Muscle of leg (tissue), 11 donors: Measurements from ENCODE around the gene SNCB. TPM values are rescaled to one million over a fixed set of nuclear protein-coding genes. Genes with fewer than 3 reads are reported as not detected.

ENCODE experiments used
- DNase-seq: peaks from one replicate; pipeline ENCODE4 v3.0.0; 2013
- H3K27ac ChIP-seq: one replicate; pipeline ENCODE4 v1.5.1; 2013; ENCODE audit warnings: mild to moderate bottlenecking, low read length, control low read depth
- H3K27me3 ChIP-seq: one replicate; pipeline ENCODE4 v1.6.1; 2013; ENCODE audit warnings: low read length; ENCODE audit not compliant: control insufficient read depth, insufficient read depth
- H3K36me3 ChIP-seq: one replicate; pipeline ENCODE4 v1.6.1; 2013; ENCODE audit warnings: low read length; ENCODE audit not compliant: control insufficient read depth, insufficient read depth
- H3K4me1 ChIP-seq: one replicate; pipeline ENCODE4 v1.6.1; 2013; ENCODE audit warnings: low read length; ENCODE audit not compliant: control insufficient read depth, insufficient read depth
- H3K4me3 ChIP-seq: one replicate; pipeline ENCODE4 v1.5.1; 2013; ENCODE audit warnings: low read length, control low read depth
- H3K9me3 ChIP-seq: replicated peaks from 2 replicates; pipeline ENCODE4 v1.6.1; 2013; ENCODE audit warnings: low read depth, low read length; ENCODE audit not compliant: control insufficient read depth
- WGBS: methylation state at CpG from one replicate; pipeline ENCODE4 v1.1.5; 2013; ENCODE audit warnings: missing lambda C conversion rate; ENCODE audit not compliant: insufficient coverage; 5-methylcytosine and 5-hydroxymethylcytosine counted together
- polyA plus RNA-seq, 8 donors: library from polyadenylated mRNA; unstranded; fragments of 120-200 nt; gene quantifications; one replicate each; pipeline versions ENCODE4 v1.2.1 to v1.2.3, GENCODE V29; 2013; ENCODE audit warnings: inconsistent platforms in 1 of 8, low replicate concordance in 1 of 8; ENCODE audit not compliant: insufficient read length in 8 of 8, insufficient read depth in 1 of 8
- total RNA-seq: library from RNA; stranded (reverse); fragments of 120-200 nt; gene quantifications from one replicate; pipeline ENCODE4 v1.2.4, GENCODE V29; 2013

Gene SNCB
- total and polyA plus RNA-seq, 9 donors = 0.14 TPM; not detected in 8

DNA sequence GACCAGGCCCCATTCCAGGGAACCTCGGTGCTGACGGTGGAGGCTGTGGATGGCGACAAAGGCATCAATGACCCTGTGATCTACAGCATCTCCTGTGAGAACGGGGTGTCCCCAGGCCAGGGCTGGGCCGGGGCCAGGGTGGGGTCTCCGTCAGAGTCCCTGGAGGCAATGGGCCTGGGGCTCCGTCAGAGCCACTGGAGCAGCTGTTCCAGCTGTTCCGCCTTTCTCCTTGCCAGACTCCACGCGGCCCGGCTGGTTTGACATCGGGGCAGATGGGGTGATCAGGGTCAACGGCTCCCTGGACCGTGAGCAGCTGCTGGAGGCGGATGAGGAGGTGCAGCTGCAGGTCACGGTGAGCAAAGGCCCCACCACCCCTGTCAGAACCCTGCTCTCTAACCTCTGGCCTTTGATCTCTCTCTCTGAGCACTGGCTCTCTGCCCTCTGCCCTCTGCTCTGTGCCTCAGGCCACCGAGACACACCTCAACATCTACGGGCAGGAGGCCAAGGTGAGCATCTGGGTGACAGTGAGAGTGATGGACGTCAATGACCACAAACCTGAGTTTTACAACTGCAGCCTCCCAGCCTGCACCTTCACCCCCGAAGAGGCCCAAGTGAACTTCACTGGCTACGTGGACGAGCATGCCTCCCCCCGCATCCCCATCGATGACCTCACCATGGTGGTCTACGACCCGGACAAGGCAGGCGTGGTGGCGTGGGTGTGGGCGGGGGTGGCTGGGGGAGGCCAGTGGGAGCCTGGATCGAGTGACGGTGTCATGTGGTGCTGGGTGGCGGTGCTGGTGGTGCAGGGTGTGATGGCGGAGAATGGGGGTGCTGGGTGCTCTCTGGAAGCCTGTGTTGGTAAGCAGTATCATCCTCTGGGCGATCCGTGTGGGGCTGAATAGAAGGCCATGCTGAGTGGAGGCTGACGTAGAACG is 54.6 kb downstream of the SNCB start:
- H3K27me3 ChIP-seq = peaks cover 7% of the 10 kb centered on the region
- no peak for DNase-seq
- H3K4me3 ChIP-seq = no peak overlapping the region
- H3K4me1 ChIP-seq = no peaks in the 10 kb centered on the region
- H3K36me3 ChIP-seq = no peaks in the 10 kb centered on the region
- WGBS = 59% methylated on average over 33 of the region's 37 CpGs
- H3K9me3 ChIP-seq = no peaks in the 10 kb centered on the region
- H3K27ac ChIP-seq = no peak overlapping the region

DNA sequence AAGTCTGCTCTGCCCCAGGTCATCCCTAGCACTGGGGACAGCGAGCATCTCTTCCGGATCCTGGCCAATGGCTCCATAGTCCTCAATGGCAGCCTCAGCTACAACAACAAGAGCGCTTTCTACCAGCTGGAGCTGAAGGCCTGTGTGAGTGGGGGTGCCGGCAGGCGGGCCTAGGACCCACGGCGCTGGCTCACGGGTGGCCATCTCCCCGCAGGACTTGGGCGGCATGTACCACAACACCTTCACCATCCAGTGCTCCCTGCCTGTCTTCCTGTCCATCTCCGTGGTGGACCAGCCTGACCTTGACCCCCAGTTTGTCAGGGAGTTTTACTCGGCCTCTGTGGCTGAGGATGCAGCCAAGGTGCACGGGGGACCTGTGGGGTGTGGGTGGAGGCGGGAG is 55.3 kb downstream of the SNCB start:
- no peak for DNase-seq
- Histone ChIP-seq H3K4me1 (no peaks in the 10 kb centered on the region), H3K36me3 (no peaks in the 10 kb centered on the region), H3K27ac (no peak overlapping the region), H3K27me3 (peaks cover 7% of the 10 kb centered on the region), H3K4me3 (no peak overlapping the region), H3K9me3 (no peaks in the 10 kb centered on the region)
- 88% methylated on average over 2 of the region's 14 CpGs for WGBS

DNA sequence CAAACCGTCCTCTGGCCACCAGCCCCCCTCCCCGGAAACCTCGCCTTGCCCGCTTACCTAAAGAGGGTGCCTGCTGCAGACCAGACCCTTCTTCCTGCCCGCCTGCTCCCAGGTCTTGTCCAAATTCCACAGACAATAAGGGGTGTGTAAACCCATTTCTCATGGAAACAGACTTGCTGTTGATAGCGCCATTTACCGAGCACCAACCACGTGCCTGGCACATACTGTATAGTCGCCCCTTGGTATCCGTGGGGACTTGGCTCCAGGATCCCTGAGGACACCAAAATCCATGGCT is 56.1 kb downstream of the SNCB start:
- Histone ChIP-seq H3K9me3 (no peaks in the 10 kb centered on the region), H3K4me3 (no peak overlapping the region), H3K36me3 (no peaks in the 10 kb centered on the region), H3K27me3 (peaks cover 7% of the 10 kb centered on the region), H3K4me1 (no peaks in the 10 kb centered on the region), H3K27ac (no peak overlapping the region)
- 54% methylated on average over 9 of the region's 10 CpGs for WGBS
- no peak for DNase-seq

DNA sequence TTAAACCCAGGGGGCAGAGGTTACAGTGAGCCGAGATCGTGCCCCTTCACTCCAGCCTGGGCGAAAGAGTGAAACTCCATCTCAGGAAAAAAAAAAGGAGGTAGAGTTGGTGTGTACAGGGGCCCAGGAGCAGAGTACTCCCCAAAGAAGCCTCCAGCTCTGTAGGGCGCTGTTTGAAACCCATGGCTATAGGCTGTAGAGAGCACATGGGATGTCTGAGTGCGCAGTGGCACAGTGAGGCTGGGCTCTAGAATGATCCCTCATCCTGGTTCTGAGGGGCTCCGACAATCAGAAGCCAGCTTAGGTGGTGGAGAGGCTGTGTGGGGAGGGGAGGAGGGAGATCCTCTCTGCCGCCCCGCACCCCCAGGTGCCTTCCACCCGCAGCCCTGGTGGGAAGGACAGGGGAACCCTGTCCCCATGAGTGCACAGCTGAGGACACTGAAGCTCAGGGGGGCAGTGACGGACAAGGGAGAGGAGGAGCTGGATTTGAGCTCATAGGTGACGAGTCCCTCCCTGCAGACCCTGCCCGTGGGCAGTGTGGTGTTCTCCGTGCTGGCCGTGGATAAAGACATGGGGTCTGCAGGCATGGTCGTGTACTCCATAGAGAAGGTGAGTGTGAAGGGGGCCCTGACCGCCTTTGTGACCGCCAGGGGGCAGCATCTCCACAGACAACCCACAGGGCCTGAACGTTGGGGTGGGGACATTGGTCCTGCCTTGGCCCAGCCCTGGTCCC is 56.6 kb downstream of the SNCB start:
- no peaks in the 10 kb centered on the region for H3K4me1 ChIP-seq
- H3K4me3 ChIP-seq = no peak overlapping the region
- H3K36me3 ChIP-seq = no peaks in the 10 kb centered on the region
- peaks cover 7% of the 10 kb centered on the region for H3K27me3 ChIP-seq
- no peaks in the 10 kb centered on the region for H3K9me3 ChIP-seq
- peak; percentile 41 for DNase-seq
- 53% methylated on average over 9 of the region's 18 CpGs for WGBS
- no peak overlapping the region for H3K27ac ChIP-seq

Other genes starting within 250 kb of the SNCB start
- gene NOP16, start 241.9 kb downstream of the SNCB start, total RNA-seq = 11.5 TPM
- 10 to 100 TPM; 27.7 to 37.2 (median 32.5) TPM for gene NOP16, start 241.9 kb downstream of the SNCB start, polyA plus RNA-seq
- 151 TPM for gene HIGD2A, start 241.8 kb downstream of the SNCB start, total RNA-seq
- gene HIGD2A, start 241.8 kb downstream of the SNCB start, polyA plus RNA-seq = 100 to 1,000 TPM; 145 to 220 (median 181) TPM
- gene CLTB, start 214.0 kb downstream of the SNCB start, total RNA-seq = 54.1 TPM
- 10 to 100 TPM; 50.0 to 65.8 (median 58.7) TPM for gene CLTB, start 214.0 kb downstream of the SNCB start, polyA plus RNA-seq
- 22.9 TPM for gene FAF2, start 182.1 kb downstream of the SNCB start, total RNA-seq
- gene FAF2, start 182.1 kb downstream of the SNCB start, polyA plus RNA-seq = 10 to 100 TPM; 22.6 to 33.0 (median 27.3) TPM
- gene RNF44, start 93.1 kb downstream of the SNCB start, total RNA-seq = 9.1 TPM
- 10 to 100 TPM; 20.5 to 39.5 (median 33.0) TPM for gene RNF44, start 93.1 kb downstream of the SNCB start, polyA plus RNA-seq
- gene CDHR2, start 81.2 kb downstream of the SNCB start, total RNA-seq = 0.04 TPM
- 1 to 10 TPM in 3 of 8 donors, under 1 TPM in 5; 0.10 to 8.9 (median 0.22) TPM for gene CDHR2, start 81.2 kb downstream of the SNCB start, polyA plus RNA-seq
- 0.49 TPM for gene GPRIN1, start 20.4 kb downstream of the SNCB start, total RNA-seq
- 1 to 10 TPM in 1 of 8 donors, under 1 TPM in 7; 0.51 to 2.8 (median 0.77) TPM for gene GPRIN1, start 20.4 kb downstream of the SNCB start, polyA plus RNA-seq
- gene EIF4E1B, start 141 bp upstream of the SNCB start, total RNA-seq = not detected
- gene EIF4E1B, start 141 bp upstream of the SNCB start, polyA plus RNA-seq = not detected
- gene TSPAN17, start 16.9 kb upstream of the SNCB start, total RNA-seq = 15.5 TPM
- gene TSPAN17, start 16.9 kb upstream of the SNCB start, polyA plus RNA-seq = 10 to 100 TPM; 23.7 to 35.6 (median 27.0) TPM
- 0.62 TPM for gene UNC5A, start 180.0 kb upstream of the SNCB start, total RNA-seq
- gene UNC5A, start 180.0 kb upstream of the SNCB start, polyA plus RNA-seq = 1 to 10 TPM in 7 of 8 donors, under 1 TPM in 1; 0.97 to 2.1 (median 1.6) TPM